GM18520 (cell line): Measurements from ENCODE around the gene FOSB.

Source experiments
- ATAC-seq: cut with Tn5 transposase; IDR thresholded peaks from one replicate; pipeline ENCODE4 v1.9.1; 2021; ENCODE audit not compliant: unreplicated experiment

Gene FOSB

DNA sequence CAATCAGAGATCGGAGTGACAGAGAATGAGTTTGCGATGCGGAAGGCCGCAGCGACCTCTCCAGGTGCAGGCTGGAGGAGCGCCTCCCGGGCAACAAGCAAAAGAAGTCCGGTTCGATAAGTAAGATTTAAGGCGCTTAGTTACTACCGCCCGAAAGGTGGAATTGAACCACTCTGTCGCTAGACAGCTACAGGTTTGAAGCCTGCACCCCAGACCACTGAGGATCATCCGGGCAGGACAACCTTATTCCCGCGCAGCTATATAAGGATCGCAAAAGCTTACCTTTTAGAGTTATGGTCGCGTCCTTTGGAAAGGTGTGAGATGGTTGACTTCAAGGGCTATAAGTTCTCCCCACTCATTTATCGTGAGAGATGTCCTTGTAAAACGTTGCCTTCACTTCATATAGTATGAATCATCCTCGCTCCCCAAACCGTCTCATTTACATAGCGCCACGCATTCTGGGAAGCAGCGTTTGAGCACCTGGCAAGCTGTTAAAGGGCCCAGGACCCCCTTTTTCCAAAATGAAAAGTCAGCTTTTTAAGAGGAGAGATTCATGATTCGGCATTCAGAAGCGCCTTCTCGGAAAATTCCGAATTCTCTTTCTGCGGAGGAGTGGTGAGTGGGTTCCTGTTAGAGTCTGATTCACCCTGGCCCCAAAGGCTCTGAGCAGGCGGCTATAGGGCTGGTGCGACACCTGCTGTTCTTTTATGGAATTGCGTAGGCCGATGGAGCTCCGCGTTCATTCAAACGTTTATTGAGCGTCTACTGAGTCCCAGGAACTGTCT is 10.8 kb downstream of the FOSB start:
- ATAC-seq = peak; percentile 66

GRCh38 chr19:45483033-45483432 is 15.2 kb downstream of the FOSB start:
- ATAC-seq = no peak

DNA sequence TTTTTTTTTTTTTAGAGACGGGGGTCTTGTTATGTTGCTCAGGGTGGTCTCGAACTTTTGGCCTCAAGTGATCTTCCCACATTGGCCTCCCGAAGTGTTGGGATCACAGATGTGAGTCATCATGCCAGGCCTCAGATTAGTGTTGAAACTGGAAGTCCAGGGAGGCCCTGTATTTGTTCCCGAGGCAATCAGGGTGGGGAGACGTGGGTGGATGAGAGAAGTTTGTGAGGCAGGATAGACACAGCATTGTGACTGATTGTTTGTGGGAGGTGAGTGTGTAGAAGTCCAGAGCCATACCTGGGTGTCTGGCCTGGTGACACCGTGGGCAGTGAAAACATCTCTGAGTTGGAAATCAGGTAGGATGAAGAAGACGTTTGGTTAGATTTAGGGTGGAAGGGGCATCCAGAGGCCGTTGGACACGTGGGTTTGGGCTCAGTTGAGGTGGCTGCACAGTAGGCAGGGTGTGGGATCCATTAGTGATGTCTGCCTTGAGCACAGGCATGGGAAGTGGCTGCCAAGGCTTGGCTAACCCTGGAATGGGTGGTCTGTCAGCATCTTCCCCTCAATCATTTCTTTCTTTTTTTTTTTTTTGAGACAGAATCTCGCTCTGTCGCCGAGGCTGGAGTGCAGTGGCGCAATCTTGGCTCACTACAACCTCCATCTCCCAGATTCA is 16.6 kb downstream of the FOSB start:
- ATAC-seq = no peak

DNA sequence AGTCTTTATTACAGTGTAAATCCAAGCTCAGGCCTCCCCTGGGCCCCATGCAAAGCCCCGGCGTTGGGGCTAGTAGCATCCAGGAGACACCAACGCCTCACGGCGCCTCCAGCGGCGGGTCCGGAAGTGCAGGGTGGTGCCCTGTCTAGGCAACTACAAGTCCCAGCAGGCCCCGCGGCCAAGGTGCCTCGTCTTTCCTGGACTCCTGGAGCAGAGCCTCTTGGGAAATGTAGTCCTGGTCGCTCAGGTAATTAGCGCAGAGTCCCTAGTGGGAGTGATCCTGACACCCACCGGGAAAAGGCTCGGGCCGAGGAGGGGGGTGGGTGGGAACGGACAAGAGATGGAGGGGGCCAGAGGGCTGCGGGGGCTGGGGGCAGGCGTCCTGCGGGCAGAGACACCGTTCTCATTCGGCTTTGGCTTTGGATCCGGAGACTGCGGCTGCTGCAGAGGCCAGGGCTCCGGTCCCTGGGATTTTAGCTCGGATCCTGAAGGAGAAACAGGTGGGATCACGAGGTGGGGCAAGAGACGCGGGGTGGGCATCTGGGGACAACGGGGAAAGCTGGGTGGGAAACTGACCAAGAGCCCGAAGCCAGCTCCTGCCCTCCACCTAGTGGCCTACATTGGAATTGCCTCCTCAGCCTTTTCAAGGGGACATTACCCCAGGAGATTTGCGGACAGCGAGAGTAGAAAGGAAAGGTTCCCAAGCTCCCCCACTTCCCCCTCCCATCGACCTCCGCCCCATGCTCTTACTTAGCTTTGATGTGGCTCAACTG is 17.7 kb downstream of the FOSB start:
- peak; percentile 97 for ATAC-seq

DNA sequence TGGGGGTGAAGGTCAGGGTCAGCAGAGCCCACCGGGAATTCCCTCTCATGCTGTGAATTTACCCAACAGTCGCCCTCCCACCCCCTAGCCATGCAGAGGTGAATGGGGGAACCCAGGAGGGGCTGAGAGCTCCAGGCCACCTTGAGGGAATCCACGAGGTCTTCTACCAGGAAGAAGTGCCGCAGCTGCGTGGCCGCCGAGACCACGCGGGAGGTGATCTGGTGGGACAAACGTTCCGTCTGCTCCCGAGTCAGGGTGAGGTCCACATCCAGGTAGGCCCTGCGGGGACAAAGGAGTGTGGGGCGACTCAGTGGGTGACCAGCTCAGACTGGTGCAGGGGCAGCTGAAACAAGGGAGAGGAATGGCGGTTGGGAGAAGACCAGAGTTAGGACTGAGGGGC is 20.9 kb downstream of the FOSB start:
- ATAC-seq = no peak

DNA sequence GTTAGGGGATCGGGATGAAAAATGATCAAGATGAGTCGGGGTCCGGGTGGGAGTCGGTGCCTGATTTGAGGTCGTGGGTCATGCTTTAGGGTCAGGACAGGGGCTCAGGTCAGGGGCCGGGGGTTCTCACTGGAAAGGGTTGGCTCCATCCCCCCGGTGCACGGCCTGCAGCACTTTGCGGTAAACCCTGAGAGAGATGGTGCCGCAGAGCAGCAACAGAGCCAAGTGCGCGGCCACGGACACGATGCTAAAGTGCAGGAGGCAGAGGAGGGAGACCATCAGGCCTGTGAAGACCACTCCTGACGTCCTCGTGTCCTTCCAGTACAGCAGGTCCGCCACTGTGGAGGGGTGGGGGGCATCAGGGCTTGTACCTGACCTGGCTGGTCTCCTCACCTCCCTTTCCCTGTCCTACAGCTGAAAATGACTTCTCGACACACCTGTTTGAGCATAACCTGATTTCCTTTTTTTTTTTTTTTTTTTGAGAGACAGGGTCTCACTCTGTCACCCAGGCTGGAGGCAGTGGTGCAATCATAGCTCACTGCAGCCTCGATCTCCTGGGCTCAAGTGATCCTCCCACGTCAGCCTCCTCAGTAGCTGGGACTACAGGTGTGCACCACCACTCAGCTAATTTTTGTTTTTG is 21.5 kb downstream of the FOSB start:
- no peak for ATAC-seq

GRCh38 chr19:45492137-45492626 is 24.4 kb downstream of the FOSB start:
- ATAC-seq = no peak

GRCh38 chr19:45492627-45493470 is 25.1 kb downstream of the FOSB start:
- no peak for ATAC-seq

DNA sequence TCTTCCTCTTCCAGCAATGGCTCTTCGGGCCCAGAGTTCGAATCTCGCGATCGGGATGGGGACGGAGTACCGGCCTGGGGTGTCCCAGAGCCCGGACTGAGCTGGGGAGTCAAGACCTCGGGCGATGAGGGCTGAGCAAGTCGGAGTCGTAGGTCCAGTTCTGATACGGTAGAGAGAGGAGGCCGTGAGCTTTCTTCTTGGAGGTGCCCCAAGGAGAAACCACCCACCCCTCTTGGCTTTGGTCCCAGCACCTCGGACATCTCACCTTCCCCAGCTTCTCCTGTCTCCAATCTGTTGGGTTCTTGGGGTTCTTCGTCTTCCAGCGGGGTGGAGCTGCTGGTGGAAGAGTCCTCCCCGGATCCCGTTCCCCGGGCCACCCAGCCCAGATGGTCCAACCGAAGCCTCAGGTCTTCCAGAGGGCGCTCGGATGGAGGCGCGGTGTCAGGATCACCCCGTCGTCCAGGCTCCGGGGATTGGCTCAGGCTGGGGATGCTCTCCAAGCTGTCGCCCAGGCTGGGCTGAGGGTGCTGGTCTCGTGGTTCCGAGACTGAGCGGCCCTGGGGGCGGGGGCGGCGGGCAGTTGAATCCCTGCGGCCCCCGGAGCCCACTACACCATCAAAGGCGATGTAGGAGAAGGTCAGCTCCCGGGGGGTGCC is 26.6 kb downstream of the FOSB start:
- ATAC-seq = no peak

DNA sequence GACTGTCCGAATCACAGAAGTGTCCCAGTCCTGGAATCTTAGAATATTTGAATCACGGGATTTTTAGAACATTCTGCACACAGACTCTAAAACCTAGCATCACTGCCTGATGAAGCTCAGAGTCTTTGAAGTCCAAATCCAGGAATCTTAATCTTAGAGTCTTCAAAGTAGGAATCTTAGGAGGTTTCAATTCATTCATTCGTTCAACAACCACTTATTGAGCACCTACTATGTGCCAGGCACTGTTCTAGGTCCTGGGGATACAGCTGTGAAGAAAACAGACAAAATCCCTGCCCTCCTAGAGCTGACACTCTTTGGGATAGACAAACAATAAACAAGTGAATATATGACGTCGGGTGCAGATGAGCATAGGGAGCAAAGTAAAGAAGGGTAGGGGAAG is 27.4 kb downstream of the FOSB start:
- ATAC-seq = no peak

DNA sequence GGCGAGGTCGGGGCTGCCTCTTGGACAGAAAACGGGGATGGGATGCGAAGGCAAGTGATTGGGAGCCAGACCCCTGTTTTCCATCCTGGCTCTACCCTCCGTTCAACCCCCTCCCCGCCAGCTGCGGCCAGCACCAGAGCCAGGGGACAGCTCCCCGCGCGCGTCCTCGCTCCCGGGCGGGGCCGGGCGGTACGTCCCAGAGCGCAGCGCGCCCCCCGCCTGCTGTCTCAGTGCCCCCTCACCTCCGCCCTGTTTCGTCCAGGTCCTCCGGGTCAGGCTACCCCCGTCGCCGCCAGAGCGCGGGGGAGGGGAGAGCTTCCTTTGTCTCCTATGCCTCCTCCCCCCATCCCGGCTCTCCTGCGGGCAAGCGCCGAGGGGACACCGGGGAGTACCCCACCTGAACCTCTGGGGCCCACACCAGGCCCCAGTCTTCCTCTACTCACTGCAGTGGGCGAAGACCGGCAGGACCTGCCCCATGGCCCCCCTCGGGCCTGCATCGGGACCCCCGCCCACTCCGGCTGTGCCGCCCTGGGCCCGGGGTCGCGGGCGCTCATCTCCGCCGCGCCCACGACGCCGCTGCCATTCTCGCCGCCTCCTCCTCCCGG is 28.7 kb downstream of the FOSB start:
- no peak for ATAC-seq

- no peak for ATAC-seq
Observed at GRCh38 chr19:45497791-45498190, 30.0 kb downstream of the FOSB start.

DNA sequence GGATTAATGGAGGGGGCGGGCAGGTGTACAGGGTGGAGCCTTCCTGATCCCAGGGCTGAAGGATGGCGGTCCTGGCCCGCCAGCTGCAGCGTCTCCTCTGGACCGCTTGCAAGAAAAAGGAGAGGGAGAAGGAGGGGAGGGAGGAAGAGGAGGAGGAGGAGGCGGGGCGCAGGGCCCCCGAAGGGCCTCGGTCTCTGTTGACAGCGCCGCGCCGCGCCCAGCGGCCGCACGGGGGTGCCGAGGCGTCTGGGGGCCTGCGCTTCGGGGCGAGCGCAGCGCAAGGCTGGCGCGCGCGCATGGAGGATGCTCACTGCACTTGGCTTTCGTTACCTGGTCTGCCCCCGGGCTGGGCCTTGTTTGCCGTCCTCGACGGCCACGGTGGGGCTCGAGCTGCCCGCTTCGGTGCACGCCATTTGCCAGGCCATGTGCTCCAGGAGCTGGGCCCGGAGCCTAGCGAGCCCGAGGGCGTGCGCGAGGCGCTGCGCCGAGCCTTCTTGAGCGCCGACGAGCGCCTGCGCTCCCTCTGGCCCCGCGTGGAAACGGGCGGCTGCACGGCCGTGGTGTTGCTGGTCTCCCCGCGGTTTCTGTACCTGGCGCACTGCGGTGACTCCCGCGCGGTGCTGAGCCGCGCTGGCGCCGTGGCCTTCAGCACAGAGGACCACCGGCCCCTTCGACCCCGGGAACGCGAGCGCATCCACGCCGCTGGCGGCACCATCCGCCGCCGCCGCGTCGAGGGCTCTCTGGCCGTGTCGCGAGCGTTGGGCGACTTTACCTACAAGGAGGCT is 30.8 kb downstream of the FOSB start, which contains the start of gene PPM1N:
Gene PPM1N (plus strand): TSS at position 33 of the 785 bp plus-strand sequence. CDS start 30 bp downstream, at position 63.
- ATAC-seq = no peak

DNA sequence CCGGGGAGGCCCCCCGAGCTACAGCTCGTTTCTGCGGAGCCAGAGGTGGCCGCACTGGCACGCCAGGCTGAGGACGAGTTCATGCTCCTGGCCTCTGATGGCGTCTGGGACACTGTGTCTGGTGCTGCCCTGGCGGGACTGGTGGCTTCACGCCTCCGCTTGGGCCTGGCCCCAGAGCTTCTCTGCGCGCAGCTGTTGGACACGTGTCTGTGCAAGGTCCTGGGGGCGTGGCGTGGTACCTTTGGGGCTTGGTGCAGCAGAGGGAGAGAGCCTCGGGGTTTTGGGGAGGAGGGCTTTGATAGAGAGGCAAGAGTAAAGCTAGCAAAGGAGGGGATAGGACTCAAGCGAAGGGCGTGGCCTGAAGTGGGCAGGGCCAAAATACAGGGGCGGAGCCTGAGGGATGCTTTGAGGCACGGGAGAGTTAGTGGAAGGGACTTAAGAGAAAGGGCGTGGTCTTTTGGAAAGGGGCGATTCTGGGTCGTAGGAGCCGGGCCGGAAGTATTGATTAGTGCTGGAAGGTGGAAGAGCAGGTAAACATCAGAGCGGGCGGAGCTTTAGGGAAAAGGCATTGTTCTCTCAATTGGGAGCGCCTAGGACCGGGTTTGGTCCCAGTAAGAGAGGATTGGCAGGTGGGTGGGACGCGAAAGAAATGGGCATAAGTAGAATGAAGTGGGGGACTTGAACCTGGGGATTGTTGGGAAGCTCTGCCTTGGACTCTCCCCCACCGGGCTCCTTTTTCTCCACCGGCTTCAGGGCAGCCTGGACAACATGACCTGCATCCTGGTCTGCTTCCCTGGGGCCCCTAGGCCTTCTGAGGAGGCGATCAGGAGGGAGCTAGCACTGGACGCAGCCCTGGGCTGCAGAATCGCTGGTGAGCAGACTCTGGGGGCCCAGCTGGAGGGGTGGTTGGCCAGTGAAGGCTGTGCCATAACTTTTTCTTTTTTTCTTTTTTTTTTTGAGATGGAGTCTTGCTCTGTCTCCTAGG is 31.7 kb downstream of the FOSB start:
- ATAC-seq = no peak

- ATAC-seq = no peak
Observed at GRCh38 chr19:45500918-45501729, 33.3 kb downstream of the FOSB start.

- ATAC-seq = no peak
Observed at GRCh38 chr19:45501730-45502014, 33.9 kb downstream of the FOSB start.

- no peak for ATAC-seq
Observed at GRCh38 chr19:45502111-45502510, 34.3 kb downstream of the FOSB start.
